BLaER1 (cell line): ENCODE results near the gene NKIRAS2.

ENCODE experiments used
- H3K27ac ChIP-seq: shearing (Covaris generic); formaldehyde crosslinking; 2 replicates; pipeline ENCODE4 v1.8.1; 2022
- H3K27me3 ChIP-seq: shearing (Covaris generic); formaldehyde crosslinking; 2 replicates; pipeline ENCODE4 v1.8.1; 2022
- H3K36me3 ChIP-seq: shearing (Covaris generic); formaldehyde crosslinking; 2 replicates; pipeline ENCODE4 v1.8.1; 2022
- H3K4me1 ChIP-seq: shearing (Covaris generic); formaldehyde crosslinking; 2 replicates; pipeline ENCODE4 v1.8.1; 2022
- H3K4me2 ChIP-seq: shearing (Covaris generic); formaldehyde crosslinking; 2 replicates; pipeline ENCODE4 v1.8.1; 2022
- H3K4me3 ChIP-seq: shearing (Covaris generic); formaldehyde crosslinking; 2 replicates; pipeline ENCODE4 v1.8.1; 2022
- H3K9ac ChIP-seq: shearing (Covaris generic); formaldehyde crosslinking; 2 replicates; pipeline ENCODE4 v1.8.1; 2022
- H3K9me3 ChIP-seq: shearing (Covaris generic); formaldehyde crosslinking; 2 replicates; pipeline ENCODE4 v1.8.1; 2022
- H4K20me1 ChIP-seq: shearing (Covaris generic); formaldehyde crosslinking; 2 replicates; pipeline ENCODE4 v1.8.1; 2022
- Cebpa-rat ChIP-seq: shearing (Covaris generic); IDR thresholded peaks from 2 replicates; pipeline ENCODE4 v1.8.1; 2022

NKIRAS2 gene

GRCh38 chr17:41976142-41976768, 43.6 kb upstream of the NKIRAS2 start:
- Histone ChIP-seq H3K36me3 (peaks cover 98% of the 10 kb centered on the region), H3K4me3 (no peak overlapping the region), H3K27ac (peak overlapping the region; percentile 44), H4K20me1 (peaks cover 65% of the 10 kb centered on the region), H3K27me3 (no peaks in the 10 kb centered on the region; the same call in 1 of the 2 replicates), H3K9ac (peak overlapping the region; percentile 69), H3K4me2 (peak overlapping the region; percentile 57), H3K4me1 (peaks cover 46% of the 10 kb centered on the region), H3K9me3 (no peaks in the 10 kb centered on the region)
- TF ChIP-seq Cebpa-rat: no peak

- Histone ChIP-seq H3K9me3 (no peaks in the 10 kb centered on the region), H3K4me3 (no peak overlapping the region), H3K9ac (no peak overlapping the region), H4K20me1 (peaks cover 48% of the 10 kb centered on the region), H3K4me1 (peaks cover 30% of the 10 kb centered on the region), H3K36me3 (peaks cover 98% of the 10 kb centered on the region), H3K27ac (no peak overlapping the region), H3K4me2 (no peak overlapping the region), H3K27me3 (no peaks in the 10 kb centered on the region)
- no peak for TF ChIP-seq Cebpa-rat
Measured at GRCh38 chr17:41977991-41978390, 41.9 kb upstream of the NKIRAS2 start.

- no peak overlapping the region for H3K9ac ChIP-seq
- no peak overlapping the region for H3K4me2 ChIP-seq
- no peaks in the 10 kb centered on the region for H3K27me3 ChIP-seq
- no peak overlapping the region for H3K27ac ChIP-seq
- peaks cover 98% of the 10 kb centered on the region for H3K36me3 ChIP-seq
- no peak for TF ChIP-seq Cebpa-rat
- H3K4me3 ChIP-seq: no peak overlapping the region
- peaks cover 8% of the 10 kb centered on the region for H4K20me1 ChIP-seq
- peaks cover 2% of the 10 kb centered on the region for H3K4me1 ChIP-seq
- no peaks in the 10 kb centered on the region for H3K9me3 ChIP-seq
Measured at GRCh38 chr17:41982026-41982760, 37.7 kb upstream of the NKIRAS2 start.

GRCh38 chr17:41984454-41984853, 35.4 kb upstream of the NKIRAS2 start:
- peaks cover 99% of the 10 kb centered on the region for H3K36me3 ChIP-seq
- 0 out of 2 replicates have a peak, but pooled peaks cover 13% of the 10 kb centered on the region for H4K20me1 ChIP-seq
- H3K4me2 ChIP-seq: no peak overlapping the region
- H3K27ac ChIP-seq: no peak overlapping the region
- 0 out of 2 replicates have a peak, but pooled peaks cover 6% of the 10 kb centered on the region for H3K4me1 ChIP-seq
- no peaks in the 10 kb centered on the region for H3K27me3 ChIP-seq
- no peak overlapping the region for H3K4me3 ChIP-seq
- H3K9me3 ChIP-seq: no peaks in the 10 kb centered on the region
- TF ChIP-seq Cebpa-rat: no peak
- H3K9ac ChIP-seq: no peak overlapping the region

- H3K36me3 ChIP-seq: peaks cover 100% of the 10 kb centered on the region
Measured at GRCh38 chr17:41985919-41986318, 34.0 kb upstream of the NKIRAS2 start.

GRCh38 chr17:41986634-41987033, 33.3 kb upstream of the NKIRAS2 start:
- Histone ChIP-seq H3K9ac (no peak overlapping the region), H3K36me3 (peaks cover 100% of the 10 kb centered on the region), H3K4me3 (no peak overlapping the region), H4K20me1 (0 out of 2 replicates have a peak, but pooled peaks cover 17% of the 10 kb centered on the region), H3K27ac (no peak overlapping the region), H3K4me1 (0 out of 2 replicates have a peak, but pooled peaks cover 6% of the 10 kb centered on the region), H3K27me3 (no peaks in the 10 kb centered on the region), H3K9me3 (no peaks in the 10 kb centered on the region), H3K4me2 (no peak overlapping the region)
- TF ChIP-seq Cebpa-rat: no peak

More at GRCh38 chr17:41985919-41986318, 34.0 kb upstream of the NKIRAS2 start:
- H3K4me1 ChIP-seq: 0 out of 2 replicates have a peak, but pooled peaks cover 6% of the 10 kb centered on the region
- no peak overlapping the region for H3K27ac ChIP-seq
- TF ChIP-seq Cebpa-rat: no peak
- H3K9me3 ChIP-seq: no peaks in the 10 kb centered on the region
- H3K4me3 ChIP-seq: no peak overlapping the region
- no peaks in the 10 kb centered on the region for H3K27me3 ChIP-seq
- H4K20me1 ChIP-seq: 0 out of 2 replicates have a peak, but pooled peaks cover 17% of the 10 kb centered on the region
- H3K9ac ChIP-seq: no peak overlapping the region
- no peak overlapping the region for H3K4me2 ChIP-seq

- peak; percentile 66; the same call in 1 of the 2 replicates for TF ChIP-seq Cebpa-rat
- H3K27me3 ChIP-seq: no peaks in the 10 kb centered on the region
- H3K4me2 ChIP-seq: no peak overlapping the region
- H3K36me3 ChIP-seq: peaks cover 100% of the 10 kb centered on the region
- H3K9ac ChIP-seq: no peak overlapping the region
- 0 out of 2 replicates have a peak, but pooled peaks cover 17% of the 10 kb centered on the region for H4K20me1 ChIP-seq
- H3K27ac ChIP-seq: no peak overlapping the region
- no peak overlapping the region for H3K4me3 ChIP-seq
- 0 out of 2 replicates have a peak, but pooled peaks cover 6% of the 10 kb centered on the region for H3K4me1 ChIP-seq
- H3K9me3 ChIP-seq: no peaks in the 10 kb centered on the region
Measured at GRCh38 chr17:41987642-41988041, 32.2 kb upstream of the NKIRAS2 start.

- Histone ChIP-seq H3K4me3 (no peak overlapping the region), H3K9me3 (no peaks in the 10 kb centered on the region), H3K4me2 (no peak overlapping the region), H3K27me3 (no peaks in the 10 kb centered on the region), H3K4me1 (0 out of 2 replicates have a peak, but pooled peaks cover 6% of the 10 kb centered on the region), H3K27ac (no peak overlapping the region), H3K36me3 (peaks cover 100% of the 10 kb centered on the region), H4K20me1 (0 out of 2 replicates have a peak, but pooled peaks cover 17% of the 10 kb centered on the region), H3K9ac (no peak overlapping the region; the same call in 1 of the 2 replicates)
- no peak for TF ChIP-seq Cebpa-rat
Measured at GRCh38 chr17:41988418-41988817, 31.5 kb upstream of the NKIRAS2 start.

- peaks cover 100% of the 10 kb centered on the region for H3K36me3 ChIP-seq
Measured at GRCh38 chr17:41989702-41990419, 30.0 kb upstream of the NKIRAS2 start.

More at GRCh38 chr17:41989702-41990419, 30.0 kb upstream of the NKIRAS2 start:
- no peaks in the 10 kb centered on the region for H3K9me3 ChIP-seq
- no peak for TF ChIP-seq Cebpa-rat
- no peaks in the 10 kb centered on the region for H3K27me3 ChIP-seq
- H4K20me1 ChIP-seq: 0 out of 2 replicates have a peak, but pooled peaks cover 18% of the 10 kb centered on the region
- H3K4me1 ChIP-seq: 0 out of 2 replicates have a peak, but pooled peaks cover 6% of the 10 kb centered on the region
- no peak overlapping the region for H3K27ac ChIP-seq
- no peak overlapping the region for H3K4me3 ChIP-seq
- no peak overlapping the region for H3K4me2 ChIP-seq
- no peak overlapping the region for H3K9ac ChIP-seq
